NOMO-1 treated with dmso at 0.1 percent for 144 hours (cell line): ENCODE results near the gene CCNG1.
"Not testable (repeated sequence)": the region's sequence is repeated elsewhere in the genome, so short reads cannot be mapped to it uniquely, and the experiment has no call there.

Experiments
- DNase-seq: peaks from one replicate; lab custom pipeline; 2025; ENCODE audit not compliant: unreplicated experiment; lab: John Stamatoyannopoulos, UW

The CCNG1 gene

DNA sequence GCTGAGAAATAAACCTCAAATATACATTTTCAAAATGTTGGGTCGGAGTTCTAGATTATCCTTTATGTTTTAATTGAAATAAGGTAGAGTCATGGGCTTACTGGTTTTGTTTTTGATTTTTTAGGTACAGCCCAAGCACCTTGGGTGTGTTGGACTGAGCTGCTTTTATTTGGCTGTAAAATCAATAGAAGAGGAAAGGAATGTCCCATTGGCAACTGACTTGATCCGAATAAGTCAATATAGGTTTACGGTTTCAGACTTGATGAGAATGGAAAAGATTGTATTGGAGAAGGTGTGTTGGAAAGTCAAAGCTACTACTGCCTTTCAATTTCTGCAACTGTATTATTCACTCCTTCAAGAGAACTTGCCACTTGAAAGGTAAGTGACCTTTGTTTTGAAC is 3.6 kb downstream of the CCNG1 start:
- no peak for DNase-seq

GRCh38 chr5:163444526-163444925 is 7.1 kb downstream of the CCNG1 start:
- DNase-seq: no peak

DNA sequence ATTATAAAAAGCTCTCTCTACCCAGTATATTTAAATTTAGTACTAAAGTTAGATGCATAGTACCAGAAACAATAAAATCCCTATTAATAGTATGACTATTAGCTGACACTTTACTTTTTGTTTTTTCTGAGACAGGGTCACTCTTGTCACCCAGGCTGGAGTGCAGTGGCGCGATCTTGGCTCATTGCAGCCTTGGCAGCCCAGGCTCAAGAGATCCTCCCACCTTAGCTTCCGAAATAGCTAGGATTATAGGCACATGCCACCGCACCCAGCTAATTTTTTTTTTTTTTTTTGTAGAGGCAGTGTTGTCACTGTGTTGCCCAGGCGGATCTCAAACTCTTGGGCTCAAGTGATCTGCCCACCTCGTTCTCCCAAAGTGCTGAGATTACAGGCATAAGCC is 8.0 kb downstream of the CCNG1 start:
- DNase-seq: no peak

- no peak for DNase-seq
Measured at GRCh38 chr5:163447191-163447590, 9.8 kb downstream of the CCNG1 start.

DNA sequence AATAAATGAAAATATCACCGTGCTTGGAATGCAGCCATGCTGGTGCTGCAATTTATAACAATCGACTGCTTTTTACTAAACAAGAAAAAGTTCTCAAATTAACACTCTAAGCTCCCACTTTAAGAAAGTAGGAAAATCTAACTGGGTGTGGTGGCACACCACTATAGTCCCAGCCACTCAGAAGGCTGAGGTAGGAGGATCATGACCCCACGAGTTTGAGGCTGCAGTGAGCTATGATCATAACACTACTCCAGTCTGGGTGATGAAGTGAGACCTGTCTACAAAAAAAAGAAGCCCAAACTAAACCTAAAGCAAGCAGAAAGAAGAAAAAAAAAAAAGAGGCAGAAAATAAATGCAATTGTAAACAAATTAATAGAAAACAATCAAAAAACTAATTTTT is 10.5 kb downstream of the CCNG1 start:
- DNase-seq: no peak

GRCh38 chr5:163448491-163448890 is 11.1 kb downstream of the CCNG1 start:
- no peak for DNase-seq

DNA sequence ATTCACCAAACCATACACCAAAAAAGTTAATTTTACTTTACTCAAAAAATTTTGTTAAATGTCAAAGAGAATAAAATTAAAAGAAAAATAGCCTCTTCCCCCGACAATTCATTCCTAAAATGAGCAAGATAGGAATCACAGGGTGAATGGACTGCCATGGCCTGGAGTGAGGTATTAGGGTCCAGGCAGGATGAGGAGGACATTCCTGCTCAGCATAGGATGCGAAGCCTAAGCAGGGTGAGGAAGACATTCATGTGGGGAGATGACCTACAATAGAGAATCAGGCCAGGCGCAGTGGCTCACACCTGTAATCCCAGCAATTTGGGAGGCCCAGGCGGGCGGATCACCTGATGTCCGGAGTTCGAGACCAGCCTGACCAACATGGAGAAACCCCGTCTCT is 14.1 kb downstream of the CCNG1 start:
- no peak for DNase-seq

- no peak for DNase-seq
Measured at GRCh38 chr5:163453705-163454104, 16.3 kb downstream of the CCNG1 start.

GRCh38 chr5:163455406-163455805 is 18.0 kb downstream of the CCNG1 start:
- not testable (repeated sequence) for DNase-seq

DNA sequence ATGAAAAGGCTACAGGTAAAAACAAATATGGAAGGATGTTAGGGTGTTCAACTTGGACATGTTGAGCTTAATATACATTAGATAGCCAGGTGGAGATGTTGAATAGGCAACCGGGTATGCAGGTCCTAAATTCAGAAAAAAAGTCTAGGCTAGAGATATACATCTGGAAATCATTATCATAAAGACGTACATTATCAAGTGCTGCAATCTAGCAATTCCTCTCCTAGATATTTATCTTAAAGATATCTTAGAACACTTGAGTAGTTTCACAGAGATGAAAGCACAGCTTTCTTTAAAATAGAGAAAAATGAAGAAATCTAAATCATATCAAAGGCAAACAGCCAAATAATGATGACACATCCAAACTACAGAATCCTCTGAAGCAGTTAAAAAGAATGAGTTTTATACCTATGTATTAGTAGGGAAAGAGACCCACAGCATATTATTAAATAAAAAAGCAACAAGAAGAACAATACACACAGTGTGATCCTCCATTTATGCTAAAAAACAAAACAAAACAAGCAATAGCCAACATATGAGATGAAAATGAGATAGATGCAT is 18.7 kb downstream of the CCNG1 start:
- DNase-seq: no peak

DNA sequence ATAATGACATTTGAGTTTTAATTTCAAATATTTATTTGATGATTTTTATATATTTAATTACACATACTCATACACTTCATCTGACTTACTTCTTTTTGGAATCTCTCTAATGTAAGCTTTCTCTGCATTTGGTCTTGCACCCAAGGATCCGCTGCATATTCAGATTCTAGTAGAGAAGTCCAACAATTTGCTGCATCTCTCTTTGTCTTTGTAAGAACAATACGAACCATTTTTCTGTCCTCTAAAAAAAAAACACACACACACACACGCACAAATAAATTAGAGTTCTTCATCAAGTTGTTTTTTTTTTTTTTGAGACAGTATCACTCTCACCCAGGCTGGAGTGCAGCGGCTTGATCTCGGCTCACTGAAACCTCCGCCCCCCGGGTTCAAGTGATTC is 19.4 kb downstream of the CCNG1 start:
- DNase-seq: no peak

DNA sequence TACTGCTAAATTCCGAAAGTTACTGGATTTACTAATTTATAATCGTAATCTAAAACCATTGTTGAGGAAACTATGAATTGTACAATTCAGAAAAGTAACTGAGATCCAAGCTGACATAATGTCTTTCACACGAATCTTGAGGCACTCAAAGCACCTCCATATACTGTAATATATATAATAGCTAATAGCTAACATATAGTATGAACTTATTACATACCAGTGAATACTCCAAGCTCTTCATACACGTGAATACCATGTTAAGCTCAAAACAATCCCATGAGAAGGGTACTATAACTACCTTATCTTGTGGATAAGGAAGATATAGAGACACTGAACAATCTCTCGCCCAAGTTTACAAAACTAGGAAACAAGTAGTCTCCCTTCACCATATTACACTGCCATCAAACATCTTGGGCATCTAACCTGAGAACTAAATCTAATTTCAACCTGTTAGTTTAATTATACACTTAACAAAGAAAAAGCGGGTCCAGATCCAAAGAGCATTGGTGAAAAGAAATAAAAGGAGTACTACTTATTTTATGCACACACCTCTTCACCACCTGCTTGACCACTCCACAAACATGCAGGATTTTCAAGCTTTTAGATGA is 21.5 kb downstream of the CCNG1 start:
- DNase-seq: no peak

- no peak for DNase-seq
Measured at GRCh38 chr5:163459462-163459818, 22.0 kb downstream of the CCNG1 start.

- peak; percentile 97 for DNase-seq
Measured at GRCh38 chr5:163459819-163460561, 22.6 kb downstream of the CCNG1 start, which contains the start of gene NUDCD2. Gene NUDCD2 (minus strand): TSS chr5:163460102. CDS start chr5:163460050, 52 bp downstream.

DNA sequence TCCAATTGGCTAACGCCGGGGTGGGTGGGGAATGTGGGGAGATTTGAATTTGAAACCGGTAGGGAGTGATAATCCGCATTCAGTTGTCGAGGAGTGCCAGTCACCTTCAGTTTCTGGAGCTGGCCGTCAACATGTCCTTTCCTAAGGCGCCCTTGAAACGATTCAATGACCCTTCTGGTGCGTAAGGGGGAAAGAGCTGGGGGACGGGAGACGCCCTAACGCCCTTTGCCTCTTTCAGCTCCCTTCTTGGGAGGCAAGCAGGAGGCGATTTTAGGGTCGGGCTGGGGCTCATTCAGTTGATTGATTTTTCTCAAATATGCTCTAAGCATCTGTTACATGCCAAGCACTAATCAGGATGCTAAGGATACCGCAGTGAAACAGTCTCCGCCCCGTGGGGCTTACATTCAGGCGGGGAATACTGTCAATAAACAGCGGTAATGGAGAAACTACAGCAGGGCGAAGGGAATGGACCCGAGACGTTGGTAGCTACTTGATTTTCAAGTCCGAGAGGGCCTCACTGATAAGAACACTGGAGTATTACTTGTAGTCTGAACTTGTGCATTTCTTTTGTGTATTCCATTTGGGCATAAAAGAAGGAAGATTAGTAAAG is 23.3 kb downstream of the CCNG1 start, which contains the start of gene HMMR:
HMMR (plus strand) TSS at position 71 of the 610 bp plus-strand sequence; CDS start at position 132, 61 bp downstream.
- no peak for DNase-seq

- no peak for DNase-seq
Measured at GRCh38 chr5:163463063-163463435, 25.7 kb downstream of the CCNG1 start.

GRCh38 chr5:163467682-163468081 is 30.3 kb downstream of the CCNG1 start:
- DNase-seq: no peak

DNA sequence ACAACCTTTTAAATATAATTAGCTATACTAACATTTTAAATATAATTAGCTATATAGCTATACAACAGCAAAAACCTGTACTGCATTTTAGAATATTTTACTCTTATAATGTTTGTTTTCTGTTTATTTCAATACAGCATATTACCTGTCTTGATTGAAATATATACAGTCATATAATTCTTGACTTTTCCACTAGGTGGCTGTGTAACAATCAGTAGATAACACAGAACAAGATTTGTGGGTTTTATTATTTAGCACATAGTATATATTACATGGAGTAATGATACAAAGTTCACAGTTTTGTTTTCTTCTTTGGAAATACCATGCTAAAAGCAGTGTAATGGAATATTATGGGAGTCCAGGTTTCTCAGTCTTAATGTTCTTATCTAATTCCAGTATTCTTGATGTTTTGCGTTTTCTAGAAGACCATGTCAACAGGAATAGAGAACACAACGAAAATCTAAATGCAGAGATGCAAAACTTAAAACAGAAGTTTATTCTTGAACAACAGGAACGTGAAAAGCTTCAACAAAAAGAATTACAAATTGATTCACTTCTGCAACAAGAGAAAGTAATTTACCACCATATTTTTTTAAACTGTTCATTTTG is 36.3 kb downstream of the CCNG1 start:
- no peak for DNase-seq

GRCh38 chr5:163475411-163475810 is 38.0 kb downstream of the CCNG1 start:
- DNase-seq: peak; percentile 9

DNA sequence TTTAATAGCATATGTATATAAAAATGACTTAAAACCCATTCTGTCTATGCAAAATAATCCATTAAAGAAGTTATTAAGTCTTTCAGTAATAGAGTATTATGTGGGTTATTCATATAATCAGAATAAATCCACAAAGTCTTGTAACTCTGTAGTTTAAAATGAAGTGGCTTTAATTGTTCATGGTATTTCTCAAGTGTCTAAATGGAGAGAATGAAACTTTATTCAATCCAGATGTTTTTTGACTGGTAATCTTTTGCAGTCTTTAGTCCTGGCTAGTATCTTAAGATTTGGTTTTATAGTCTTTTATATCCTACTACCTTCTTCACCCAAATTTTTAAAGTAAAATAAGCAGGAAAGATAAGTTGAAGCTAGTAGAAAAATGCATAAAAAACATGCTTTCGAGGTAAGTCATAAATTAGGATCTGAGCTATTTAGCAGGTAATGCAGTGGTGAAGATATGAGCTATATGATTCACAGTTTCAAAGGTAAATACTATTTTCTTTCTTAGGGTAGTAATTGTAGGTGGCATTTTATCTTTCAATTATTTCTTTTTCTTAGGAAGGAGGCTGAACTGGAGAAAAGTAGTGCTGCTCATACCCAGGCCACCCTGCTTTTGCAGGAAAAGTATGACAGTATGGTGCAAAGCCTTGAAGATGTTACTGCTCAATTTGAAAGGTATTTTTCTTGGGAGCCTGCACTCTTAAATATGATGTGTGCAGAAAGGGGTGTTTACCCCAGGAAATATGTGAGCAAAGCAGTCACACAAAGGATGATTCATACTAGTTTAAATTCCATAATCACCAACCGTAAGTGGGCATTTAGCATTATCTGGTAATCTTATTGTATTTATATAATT is 41.0 kb downstream of the CCNG1 start:
- no peak for DNase-seq

DNA sequence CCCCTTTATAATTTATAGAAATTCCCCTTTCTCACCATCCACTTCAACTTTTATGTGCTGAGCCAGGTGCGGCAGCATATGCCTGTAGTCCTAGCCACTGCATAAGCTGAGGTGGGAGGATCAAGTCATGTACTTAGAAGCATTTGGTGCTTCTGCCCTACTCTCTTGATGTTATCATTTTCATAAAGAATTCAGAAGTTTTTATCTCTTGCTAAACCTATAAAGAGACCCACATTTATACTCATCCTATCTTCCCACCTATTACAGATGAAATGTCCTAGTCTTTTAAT is 41.5 kb downstream of the CCNG1 start:
- DNase-seq: no peak
